GM19239 (cell line): Measurements from ENCODE around the gene RGPD4.
"Not testable (repeated sequence)": the region's sequence is repeated elsewhere in the genome, so short reads cannot be mapped to it uniquely, and the experiment has no call there.

Source experiments
- DNase-seq: peaks from one replicate; pipeline ENCODE4 v3.0.0; 2011; ENCODE audit warnings: low spot score; ENCODE audit not compliant: insufficient read length
- FAIRE-seq: peaks from 2 replicates; lab custom pipeline; 2011; peaks lifted over from hg19 to GRCh38; lab: Jason Lieb, UNC

RGPD4 gene

GRCh38 chr2:107826749-107827148 lies at the start of gene RGPD4:
TSS of gene RGPD4 (plus strand) at chr2:107826892. CDS start at chr2:107827014, 122 bp downstream.
- not testable (repeated sequence) for DNase-seq, FAIRE-seq

- FAIRE-seq (no peak), DNase-seq (no peak)
These were observed 48.7 kb upstream of the RGPD4 start for GRCh38 chr2:107777974-107778373.

GRCh38 chr2:107785756-107786155 lies 40.9 kb upstream of the RGPD4 start:
- DNase-seq: no peak
- FAIRE-seq: no peak

- FAIRE-seq (no peak), DNase-seq (no peak)
These were observed 35.9 kb upstream of the RGPD4 start for GRCh38 chr2:107790837-107791236.

- FAIRE-seq: no peak
- DNase-seq: no peak
These were observed 25.2 kb upstream of the RGPD4 start for GRCh38 chr2:107801498-107801897.

GRCh38 chr2:107804608-107805498 lies 21.8 kb upstream of the RGPD4 start:
- no peak for FAIRE-seq
- no peak for DNase-seq

GRCh38 chr2:107806901-107807300 lies 19.8 kb upstream of the RGPD4 start:
- FAIRE-seq (no peak), DNase-seq (no peak)

GRCh38 chr2:107807988-107808387 lies 18.7 kb upstream of the RGPD4 start:
- DNase-seq (no peak), FAIRE-seq (no peak)

- FAIRE-seq: no peak
These were observed 17.7 kb upstream of the RGPD4 start for GRCh38 chr2:107808959-107809358.

GRCh38 chr2:107809835-107810234 lies 16.9 kb upstream of the RGPD4 start:
- no peak for DNase-seq
- FAIRE-seq: no peak

More at GRCh38 chr2:107808959-107809358, 17.7 kb upstream of the RGPD4 start:
- no peak for DNase-seq

- DNase-seq (no peak), FAIRE-seq (no peak)
These were observed 16.0 kb upstream of the RGPD4 start for GRCh38 chr2:107810734-107811133.

- FAIRE-seq (no peak), DNase-seq (no peak)
These were observed 15.3 kb upstream of the RGPD4 start for GRCh38 chr2:107811411-107811810.

GRCh38 chr2:107812006-107812405 lies 14.7 kb upstream of the RGPD4 start:
- no peak for DNase-seq
- no peak for FAIRE-seq

- no peak for FAIRE-seq
- no peak for DNase-seq
These were observed 9.3 kb upstream of the RGPD4 start for GRCh38 chr2:107817378-107817777.

GRCh38 chr2:107822302-107822701 lies 4.4 kb upstream of the RGPD4 start:
- no peak for FAIRE-seq
- no peak for DNase-seq

GRCh38 chr2:107824451-107825205 lies 2.1 kb upstream of the RGPD4 start:
- FAIRE-seq: no peak
- no peak for DNase-seq

GRCh38 chr2:107825206-107825563 lies 1.5 kb upstream of the RGPD4 start:
- no peak for DNase-seq

GRCh38 chr2:107829514-107829913 lies 2.8 kb downstream of the RGPD4 start:
- DNase-seq, FAIRE-seq: not testable (repeated sequence)

More at GRCh38 chr2:107825206-107825563, 1.5 kb upstream of the RGPD4 start:
- FAIRE-seq: no peak

- not testable (repeated sequence) for FAIRE-seq, DNase-seq
These were observed 6.5 kb downstream of the RGPD4 start for GRCh38 chr2:107833152-107833551.

- FAIRE-seq, DNase-seq: not testable (repeated sequence)
These were observed 6.9 kb downstream of the RGPD4 start for GRCh38 chr2:107833618-107834017.

GRCh38 chr2:107916121-107916520 lies 89.4 kb downstream of the RGPD4 start:
- FAIRE-seq: peak; percentile 57
- not testable (repeated sequence) for DNase-seq
